ENCODE results near the gene SREBF1.

The SREBF1 gene

DNA sequence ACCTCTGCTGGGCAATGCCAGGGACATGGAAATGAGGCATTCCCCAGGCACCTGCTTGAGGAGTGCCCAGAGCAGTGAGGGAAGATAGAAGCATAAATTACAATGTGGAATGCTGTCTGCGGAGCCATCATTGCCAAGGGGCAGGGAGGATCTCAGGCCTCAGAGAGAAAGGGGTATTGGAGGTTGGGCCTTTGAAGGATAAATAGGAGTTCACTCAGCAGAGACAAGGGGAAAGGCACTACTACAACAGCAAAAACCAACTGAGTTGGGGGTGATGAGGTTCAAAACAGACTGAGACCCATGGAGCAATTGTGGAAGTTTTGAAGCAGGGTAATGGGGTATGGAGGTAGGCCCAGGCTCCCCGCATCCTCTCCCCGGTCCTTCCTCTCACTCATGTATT lies 32.8 kb downstream of the SREBF1 start:
- Histone ChIP-seq H3K9me3 (replicated peaks in 1 of 2; ENCODE audit: control insufficient read depth in 2 of 2, insufficient read depth in 1 of 2, low read depth in 1 of 2, low read length in 2 of 2) (peaks cover 0 to 2% of the 10 kb centered on the region in 2 donors), H3K36me3 (replicated peaks in 1 of 2; ENCODE audit: control insufficient read depth in 2 of 2, insufficient read depth in 2 of 2, low read length in 2 of 2) (peaks cover 49 to 90% of the 10 kb centered on the region in 2 donors), H3K27ac (replicated peaks; ENCODE audit: low read length) (no peak overlapping the region), H3K14ac (ENCODE audit: low read length) (no peak overlapping the region), H2AK5ac (ENCODE audit: low read depth, low read length) (no peak overlapping the region), H2AFZ (ENCODE audit: low read length) (no peak overlapping the region), H3K27me3 (ENCODE audit: control insufficient read depth in 3 of 3, insufficient read depth in 3 of 3, low read depth in 1 of 3, low read length in 3 of 3) (no peaks in the 10 kb centered on the region), H2BK12ac (ENCODE audit: low read length) (no peak overlapping the region), H2BK120ac (ENCODE audit: low read depth, low read length) (no peak overlapping the region), H3K23ac (ENCODE audit: low read depth, low read length, poor library complexity) (peak overlapping the region; percentile 35), H3K18ac (ENCODE audit: low read length) (no peak overlapping the region), H3K4me1 (ENCODE audit: control insufficient read depth in 2 of 2, insufficient read depth in 1 of 2, low read depth in 1 of 2, low read length in 2 of 2) (peaks cover 5 to 13% of the 10 kb centered on the region in 2 donors), H4K8ac (ENCODE audit: low read depth, low read length) (no peak overlapping the region), H4K91ac (ENCODE audit: low read depth, low read length, poor library complexity) (no peak overlapping the region), H3K4ac (ENCODE audit: low read length) (no peak overlapping the region), H2BK5ac (ENCODE audit: low read length) (no peak overlapping the region), H3K9ac (ENCODE audit: low read depth, low read length, poor library complexity) (no peak overlapping the region), H3K4me2 (ENCODE audit: insufficient read depth, low read length, poor library complexity, severe bottlenecking) (no peak overlapping the region), H2BK15ac (ENCODE audit: low read length) (no peak overlapping the region), H3K4me3 (ENCODE audit: low read length in 2 of 2) (no peak overlapping the region), H3K79me1 (ENCODE audit: low read depth, low read length) (peaks cover 15% of the 10 kb centered on the region)
- no CpG with 5 or more reads among the region's 3 CpGs for WGBS, 2 donors (ENCODE audit: extremely low coverage in 2 of 2, insufficient read length in 2 of 2, insufficient replicate concordance in 1 of 2)
- DNase-seq (ENCODE audit: low spot score) = no peak

DNA sequence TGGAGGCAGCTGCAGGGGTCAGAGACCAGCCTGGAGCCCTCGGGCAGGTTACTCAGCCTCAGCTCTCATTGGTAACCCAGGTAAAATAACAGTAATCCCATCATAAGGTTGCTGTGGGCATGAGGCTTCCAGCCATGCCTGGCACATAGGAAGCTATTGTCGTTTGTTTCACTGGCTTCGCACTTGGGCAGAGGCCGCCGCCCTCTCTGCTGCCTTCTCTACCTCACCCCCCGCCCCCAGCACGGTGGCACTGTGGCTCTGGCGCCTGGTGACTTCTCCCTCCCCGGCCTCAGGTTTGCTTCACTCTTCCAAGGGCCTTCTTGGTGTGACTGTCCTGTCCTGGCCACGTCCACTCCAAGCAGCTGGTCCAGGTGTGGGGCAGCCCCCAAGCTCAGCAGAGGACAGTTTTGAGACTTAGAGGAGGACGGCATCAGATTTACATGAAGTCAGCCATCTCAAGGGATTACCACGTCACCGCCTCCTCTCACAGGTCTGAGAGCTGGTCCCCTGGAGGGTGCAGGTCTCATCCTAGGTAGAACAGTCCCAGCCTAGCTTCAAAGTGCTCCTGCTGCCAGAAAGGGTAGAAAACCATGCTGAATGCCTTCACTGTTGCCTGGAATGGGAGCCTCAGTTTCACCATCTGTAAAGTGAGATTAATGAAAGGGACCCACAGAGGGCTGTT lies 34.8 kb downstream of the SREBF1 start:
- H3K9me3 ChIP-seq (replicated peaks in 1 of 2; ENCODE audit: control insufficient read depth in 2 of 2, insufficient read depth in 1 of 2, low read depth in 1 of 2, low read length in 2 of 2) = peaks cover 0 to 2% of the 10 kb centered on the region in 2 donors
- no peak overlapping the region for H3K27ac ChIP-seq (replicated peaks; ENCODE audit: low read length)
- WGBS, 2 donors (ENCODE audit: extremely low coverage in 2 of 2, insufficient read length in 2 of 2, insufficient replicate concordance in 1 of 2) = no CpG with 5 or more reads among the region's 13 CpGs
- no peak overlapping the region for H4K91ac ChIP-seq (ENCODE audit: low read depth, low read length, poor library complexity)
- no peak overlapping the region for H4K8ac ChIP-seq (ENCODE audit: low read depth, low read length)
- H3K4me1 ChIP-seq (ENCODE audit: control insufficient read depth in 2 of 2, insufficient read depth in 1 of 2, low read depth in 1 of 2, low read length in 2 of 2) = peaks cover 9 to 14% of the 10 kb centered on the region in 2 donors
- H2AK5ac ChIP-seq (ENCODE audit: low read depth, low read length) = no peak overlapping the region
- no peak overlapping the region for H3K4me3 ChIP-seq (ENCODE audit: low read length in 2 of 2)
- no peak for DNase-seq (ENCODE audit: low spot score)
- H3K18ac ChIP-seq (ENCODE audit: low read length) = no peak overlapping the region
- peak overlapping the region; percentile 75 for H2BK5ac ChIP-seq (ENCODE audit: low read length)
- peaks cover 67 to 92% of the 10 kb centered on the region in 2 donors for H3K36me3 ChIP-seq (replicated peaks in 1 of 2; ENCODE audit: control insufficient read depth in 2 of 2, insufficient read depth in 2 of 2, low read length in 2 of 2)
- H3K23ac ChIP-seq (ENCODE audit: low read depth, low read length, poor library complexity) = no peak overlapping the region
- no peak overlapping the region for H3K9ac ChIP-seq (ENCODE audit: low read depth, low read length, poor library complexity)
- no peak overlapping the region for H2BK12ac ChIP-seq (ENCODE audit: low read length)
- H3K79me1 ChIP-seq (ENCODE audit: low read depth, low read length) = peaks cover 27% of the 10 kb centered on the region
- no peak overlapping the region for H2AFZ ChIP-seq (ENCODE audit: low read length)
- no peak overlapping the region for H3K4me2 ChIP-seq (ENCODE audit: insufficient read depth, low read length, poor library complexity, severe bottlenecking)
- no peak overlapping the region for H3K4ac ChIP-seq (ENCODE audit: low read length)
- H2BK120ac ChIP-seq (ENCODE audit: low read depth, low read length) = no peak overlapping the region
- no peak overlapping the region for H3K14ac ChIP-seq (ENCODE audit: low read length)
- H2BK15ac ChIP-seq (ENCODE audit: low read length) = no peak overlapping the region
- H3K27me3 ChIP-seq (ENCODE audit: control insufficient read depth in 3 of 3, insufficient read depth in 3 of 3, low read depth in 1 of 3, low read length in 3 of 3) = no peaks in the 10 kb centered on the region

DNA sequence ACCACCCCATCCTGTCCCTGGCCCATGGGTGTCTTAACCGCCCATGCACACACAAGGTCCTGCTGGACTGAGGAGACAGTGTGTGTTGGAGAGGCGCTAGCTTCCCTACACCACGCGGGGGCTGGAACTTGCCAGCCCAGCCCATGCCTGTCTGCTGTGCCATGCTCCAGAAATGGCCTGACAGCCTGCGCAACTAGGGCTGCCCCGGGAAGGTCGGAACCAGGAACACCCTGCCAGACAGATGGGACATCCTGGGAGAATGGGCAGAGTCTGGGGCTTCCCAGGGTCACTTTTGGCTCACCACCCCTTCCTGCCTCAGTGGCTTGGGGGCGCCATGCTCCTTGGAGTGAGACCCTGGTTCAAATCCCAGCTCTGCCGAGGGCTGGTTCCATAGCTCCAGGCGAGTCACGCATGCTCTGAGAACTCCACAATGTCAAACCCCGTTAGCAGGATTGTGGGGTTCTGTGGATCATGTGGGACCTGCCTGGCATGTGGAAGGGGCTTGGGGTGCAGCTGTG lies 36.2 kb downstream of the SREBF1 start:
- WGBS, 2 donors (ENCODE audit: extremely low coverage in 2 of 2, insufficient read length in 2 of 2, insufficient replicate concordance in 1 of 2) = no CpG with 5 or more reads among the region's 12 CpGs
- no peak for DNase-seq (ENCODE audit: low spot score)

DNA sequence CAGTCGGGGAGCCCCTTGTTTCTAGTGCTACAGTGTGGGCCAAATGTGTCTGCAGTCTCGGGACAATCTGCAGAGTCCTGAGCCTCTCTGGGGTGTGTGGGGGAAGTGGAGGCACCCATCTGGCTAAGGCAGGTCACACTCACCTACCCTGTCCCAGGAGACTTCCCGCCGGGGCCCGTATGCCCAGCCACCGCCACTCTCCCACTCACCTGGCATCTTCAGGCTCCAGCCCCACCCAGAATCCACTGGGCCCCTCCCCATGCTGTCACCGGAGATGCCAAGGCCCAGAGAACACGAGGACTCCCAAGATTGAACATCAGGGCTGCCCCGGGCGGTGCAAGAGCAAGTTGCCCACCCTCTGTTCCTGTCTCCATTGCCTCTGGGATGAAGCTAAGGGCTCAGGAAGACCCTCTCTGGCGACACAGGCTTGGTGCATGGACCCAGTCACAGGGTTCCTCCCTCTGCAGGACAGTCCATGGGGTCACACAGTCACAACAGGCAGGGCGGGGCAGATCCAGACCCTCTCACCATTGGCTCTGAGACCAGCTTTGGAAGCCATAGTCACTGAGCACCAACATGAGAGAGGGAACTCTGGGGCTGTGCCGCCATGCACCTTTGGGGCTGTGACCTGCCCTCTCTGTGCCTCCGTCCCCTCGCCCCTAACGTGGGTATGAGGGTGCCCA lies 38.1 kb downstream of the SREBF1 start:
- Histone ChIP-seq H3K79me1 (ENCODE audit: low read depth, low read length) (peaks cover 36% of the 10 kb centered on the region), H3K4me2 (ENCODE audit: insufficient read depth, low read length, poor library complexity, severe bottlenecking) (no peak overlapping the region), H2BK15ac (ENCODE audit: low read length) (peak overlapping the region; percentile 26), H3K9ac (ENCODE audit: low read depth, low read length, poor library complexity) (peak overlapping the region; percentile 46), H4K91ac (ENCODE audit: low read depth, low read length, poor library complexity) (no peak overlapping the region), H2BK120ac (ENCODE audit: low read depth, low read length) (no peak overlapping the region), H3K18ac (ENCODE audit: low read length) (peak overlapping the region; percentile 85), H2AK5ac (ENCODE audit: low read depth, low read length) (peak overlapping the region; percentile 8), H2BK5ac (ENCODE audit: low read length) (no peak overlapping the region), H3K4me1 (ENCODE audit: control insufficient read depth in 2 of 2, insufficient read depth in 1 of 2, low read depth in 1 of 2, low read length in 2 of 2) (peaks cover 9 to 14% of the 10 kb centered on the region in 2 donors), H3K4me3 (ENCODE audit: low read length in 2 of 2) (peak overlapping the region in 1 of 2 donors; percentile 29), H2BK12ac (ENCODE audit: low read length) (no peak overlapping the region), H3K14ac (ENCODE audit: low read length) (peak overlapping the region; percentile 99), H2AFZ (ENCODE audit: low read length) (no peak overlapping the region), H3K36me3 (replicated peaks in 1 of 2; ENCODE audit: control insufficient read depth in 2 of 2, insufficient read depth in 2 of 2, low read length in 2 of 2) (peaks cover 74 to 94% of the 10 kb centered on the region in 2 donors), H3K23ac (ENCODE audit: low read depth, low read length, poor library complexity) (peak overlapping the region; percentile 43), H4K8ac (ENCODE audit: low read depth, low read length) (no peak overlapping the region), H3K27ac (replicated peaks; ENCODE audit: low read length) (no peak overlapping the region), H3K9me3 (replicated peaks in 1 of 2; ENCODE audit: control insufficient read depth in 2 of 2, insufficient read depth in 1 of 2, low read depth in 1 of 2, low read length in 2 of 2) (peaks cover 0 to 2% of the 10 kb centered on the region in 2 donors), H3K27me3 (ENCODE audit: control insufficient read depth in 3 of 3, insufficient read depth in 3 of 3, low read depth in 1 of 3, low read length in 3 of 3) (no peaks in the 10 kb centered on the region), H3K4ac (ENCODE audit: low read length) (no peak overlapping the region)
- WGBS, 2 donors (ENCODE audit: extremely low coverage in 2 of 2, insufficient read length in 2 of 2, insufficient replicate concordance in 1 of 2) = no CpG with 5 or more reads among the region's 16 CpGs
- no peak for DNase-seq (ENCODE audit: low spot score)

More for the DNA sequence above, 36.2 kb downstream of the SREBF1 start:
- Histone ChIP-seq H3K27me3 (ENCODE audit: control insufficient read depth in 3 of 3, insufficient read depth in 3 of 3, low read depth in 1 of 3, low read length in 3 of 3) (no peaks in the 10 kb centered on the region), H3K18ac (ENCODE audit: low read length) (peak overlapping the region; percentile 90), H2BK120ac (ENCODE audit: low read depth, low read length) (no peak overlapping the region), H3K4me2 (ENCODE audit: insufficient read depth, low read length, poor library complexity, severe bottlenecking) (no peak overlapping the region), H2BK15ac (ENCODE audit: low read length) (no peak overlapping the region), H2AK5ac (ENCODE audit: low read depth, low read length) (peak overlapping the region; percentile 78), H3K14ac (ENCODE audit: low read length) (no peak overlapping the region), H3K27ac (replicated peaks; ENCODE audit: low read length) (no peak overlapping the region), H2BK12ac (ENCODE audit: low read length) (peak overlapping the region; percentile 75), H4K91ac (ENCODE audit: low read depth, low read length, poor library complexity) (no peak overlapping the region), H2AFZ (ENCODE audit: low read length) (no peak overlapping the region), H3K4ac (ENCODE audit: low read length) (peak overlapping the region; percentile 53), H3K9me3 (replicated peaks in 1 of 2; ENCODE audit: control insufficient read depth in 2 of 2, insufficient read depth in 1 of 2, low read depth in 1 of 2, low read length in 2 of 2) (peaks cover 0 to 2% of the 10 kb centered on the region in 2 donors), H3K23ac (ENCODE audit: low read depth, low read length, poor library complexity) (peak overlapping the region; percentile 25), H3K4me1 (ENCODE audit: control insufficient read depth in 2 of 2, insufficient read depth in 1 of 2, low read depth in 1 of 2, low read length in 2 of 2) (peaks cover 9 to 14% of the 10 kb centered on the region in 2 donors), H3K36me3 (replicated peaks in 1 of 2; ENCODE audit: control insufficient read depth in 2 of 2, insufficient read depth in 2 of 2, low read length in 2 of 2) (peaks cover 68 to 92% of the 10 kb centered on the region in 2 donors), H3K4me3 (ENCODE audit: low read length in 2 of 2) (no peak overlapping the region), H3K9ac (ENCODE audit: low read depth, low read length, poor library complexity) (peak overlapping the region; percentile 86), H3K79me1 (ENCODE audit: low read depth, low read length) (peaks cover 30% of the 10 kb centered on the region), H2BK5ac (ENCODE audit: low read length) (no peak overlapping the region), H4K8ac (ENCODE audit: low read depth, low read length) (peak overlapping the region; percentile 48)
